ENCODE results near the gene RGS9BP. TPM values are rescaled to one million over a fixed set of nuclear protein-coding genes. Genes with fewer than 3 reads are reported as not detected.

The RGS9BP gene
- total RNA-seq, 1 donor from 2014 or later: 0.18 TPM

- no peaks in the 10 kb centered on the region for H3K9me3 Mint-ChIP-seq (ENCODE audit: unreplicated experiment)
- peaks cover 14% of the 10 kb centered on the region for H3K36me3 Mint-ChIP-seq (ENCODE audit: low read depth, unreplicated experiment)
- H3K27me3 ChIP-seq (ENCODE audit: insufficient read depth, low read length): no peaks in the 10 kb centered on the region
- TF ChIP-seq EZH2 (IDR thresholded peaks at IDR 0.05; ENCODE audit: insufficient read depth, low read length): no peak
- no peak for TF ChIP-seq CTCF (IDR thresholded peaks at IDR 0.05; ENCODE audit: insufficient read depth, low read depth, low read length)
- no peaks in the 10 kb centered on the region for H3K4me1 ChIP-seq (ENCODE audit: insufficient read depth, low read length)
- no peak overlapping the region for H3K4me3 Mint-ChIP-seq (ENCODE audit: unreplicated experiment)
- FAIRE-seq (no peak), DNase-seq (ENCODE audit: low read depth) (no peak)
- H3K27me3 Mint-ChIP-seq (ENCODE audit: low read depth, unreplicated experiment): no peaks in the 10 kb centered on the region
- H3K27ac ChIP-seq (ENCODE audit: low read depth, low read length): no peak overlapping the region
- no peak overlapping the region for H3K4me2 ChIP-seq (ENCODE audit: low read length)
- no peak overlapping the region for H2AFZ ChIP-seq (ENCODE audit: low read depth, low read length)
- H3K4me3 ChIP-seq (ENCODE audit: insufficient read depth, low read depth, low read length): no peak overlapping the region
- H4K20me1 ChIP-seq (ENCODE audit: insufficient read depth, low read length): no peaks in the 10 kb centered on the region
- no peak overlapping the region for H3K27ac Mint-ChIP-seq (ENCODE audit: unreplicated experiment)
- H3K9me3 ChIP-seq (ENCODE audit: insufficient read depth, low read depth, low read length): no peaks in the 10 kb centered on the region
- peaks cover 5% of the 10 kb centered on the region for H3K36me3 ChIP-seq (ENCODE audit: insufficient read depth, low read length)
- H3K4me1 Mint-ChIP-seq (ENCODE audit: low read depth, unreplicated experiment): no peaks in the 10 kb centered on the region
- H3K9ac ChIP-seq (ENCODE audit: low read length): no peak overlapping the region
- H3K79me2 ChIP-seq (ENCODE audit: insufficient read depth, low read length): no peaks in the 10 kb centered on the region
Measured at GRCh38 chr19:32630338-32630737, 45.3 kb upstream of the RGS9BP start.

- H3K4me1 ChIP-seq (ENCODE audit: insufficient read depth, low read length): no peaks in the 10 kb centered on the region
- DNase-seq (ENCODE audit: low read depth) (no peak), FAIRE-seq (no peak)
- no peaks in the 10 kb centered on the region for H3K27me3 ChIP-seq (ENCODE audit: insufficient read depth, low read length)
- H3K27ac ChIP-seq (ENCODE audit: low read depth, low read length): no peak overlapping the region
- H3K27me3 Mint-ChIP-seq (ENCODE audit: low read depth, unreplicated experiment): no peaks in the 10 kb centered on the region
- H3K36me3 Mint-ChIP-seq (ENCODE audit: low read depth, unreplicated experiment): peaks cover 15% of the 10 kb centered on the region
- H3K4me1 Mint-ChIP-seq (ENCODE audit: low read depth, unreplicated experiment): no peaks in the 10 kb centered on the region
- H3K9me3 ChIP-seq (ENCODE audit: insufficient read depth, low read depth, low read length): no peaks in the 10 kb centered on the region
- H3K4me3 ChIP-seq (ENCODE audit: insufficient read depth, low read depth, low read length): no peak overlapping the region
- no peaks in the 10 kb centered on the region for H3K79me2 ChIP-seq (ENCODE audit: insufficient read depth, low read length)
- TF ChIP-seq EZH2 (IDR thresholded peaks at IDR 0.05; ENCODE audit: insufficient read depth, low read length) (no peak), CTCF (IDR thresholded peaks at IDR 0.05; ENCODE audit: insufficient read depth, low read depth, low read length) (no peak)
- no peaks in the 10 kb centered on the region for H3K9me3 Mint-ChIP-seq (ENCODE audit: unreplicated experiment)
- H3K27ac Mint-ChIP-seq (ENCODE audit: unreplicated experiment): no peak overlapping the region
- no peak overlapping the region for H3K9ac ChIP-seq (ENCODE audit: low read length)
- H2AFZ ChIP-seq (ENCODE audit: low read depth, low read length): no peak overlapping the region
- H3K36me3 ChIP-seq (ENCODE audit: insufficient read depth, low read length): peaks cover 5% of the 10 kb centered on the region
- H3K4me2 ChIP-seq (ENCODE audit: low read length): no peak overlapping the region
- H3K4me3 Mint-ChIP-seq (ENCODE audit: unreplicated experiment): no peak overlapping the region
- H4K20me1 ChIP-seq (ENCODE audit: insufficient read depth, low read length): no peaks in the 10 kb centered on the region
Measured at GRCh38 chr19:32631381-32631780, 44.3 kb upstream of the RGS9BP start.

GRCh38 chr19:32637480-32637879, 38.2 kb upstream of the RGS9BP start:
- Mint-ChIP-seq H3K9me3 (ENCODE audit: unreplicated experiment) (no peaks in the 10 kb centered on the region), H3K4me3 (ENCODE audit: unreplicated experiment) (no peak overlapping the region), H3K4me1 (ENCODE audit: low read depth, unreplicated experiment) (no peaks in the 10 kb centered on the region), H3K36me3 (ENCODE audit: low read depth, unreplicated experiment) (peaks cover 21% of the 10 kb centered on the region), H3K27ac (ENCODE audit: unreplicated experiment) (no peak overlapping the region), H3K27me3 (ENCODE audit: low read depth, unreplicated experiment) (no peaks in the 10 kb centered on the region)
- H3K9me3 ChIP-seq (ENCODE audit: insufficient read depth, low read depth, low read length): no peaks in the 10 kb centered on the region
- H3K4me1 ChIP-seq (ENCODE audit: insufficient read depth, low read length): no peaks in the 10 kb centered on the region
- no peak for DNase-seq (ENCODE audit: low read depth)
- FAIRE-seq: no peak
- no peak overlapping the region for H3K4me3 ChIP-seq (ENCODE audit: insufficient read depth, low read depth, low read length)
- no peaks in the 10 kb centered on the region for H4K20me1 ChIP-seq (ENCODE audit: insufficient read depth, low read length)
- H3K36me3 ChIP-seq (ENCODE audit: insufficient read depth, low read length): peaks cover 23% of the 10 kb centered on the region
- TF ChIP-seq EZH2 (IDR thresholded peaks at IDR 0.05; ENCODE audit: insufficient read depth, low read length): no peak
- no peak for TF ChIP-seq CTCF (IDR thresholded peaks at IDR 0.05; ENCODE audit: insufficient read depth, low read depth, low read length)
- H3K9ac ChIP-seq (ENCODE audit: low read length): no peak overlapping the region
- no peak overlapping the region for H2AFZ ChIP-seq (ENCODE audit: low read depth, low read length)
- no peaks in the 10 kb centered on the region for H3K27me3 ChIP-seq (ENCODE audit: insufficient read depth, low read length)
- no peak overlapping the region for H3K4me2 ChIP-seq (ENCODE audit: low read length)
- no peaks in the 10 kb centered on the region for H3K79me2 ChIP-seq (ENCODE audit: insufficient read depth, low read length)
- no peak overlapping the region for H3K27ac ChIP-seq (ENCODE audit: low read depth, low read length)

All from astrocyte (in vitro differentiated cells and primary cell).